Stimulated activated CD4-positive, alpha-beta T cell treated with anti-CD3 and anti-CD28 coated beads, Interleukin-1b, Interleukin-23, amount 100 ng/mL, for 1 hour (primary cell): ENCODE data around the gene PANX2.
"Not testable (repeated sequence)": the region's sequence is repeated elsewhere in the genome, so short reads cannot be mapped to it uniquely, and the experiment has no call there.

Experiments
- DNase-seq, 2 donors: peaks; one replicate each; pipeline ENCODE4 v3.0.0-alpha.2; 2020; ENCODE audit warnings: low read depth in 2 of 2

Gene PANX2

DNA sequence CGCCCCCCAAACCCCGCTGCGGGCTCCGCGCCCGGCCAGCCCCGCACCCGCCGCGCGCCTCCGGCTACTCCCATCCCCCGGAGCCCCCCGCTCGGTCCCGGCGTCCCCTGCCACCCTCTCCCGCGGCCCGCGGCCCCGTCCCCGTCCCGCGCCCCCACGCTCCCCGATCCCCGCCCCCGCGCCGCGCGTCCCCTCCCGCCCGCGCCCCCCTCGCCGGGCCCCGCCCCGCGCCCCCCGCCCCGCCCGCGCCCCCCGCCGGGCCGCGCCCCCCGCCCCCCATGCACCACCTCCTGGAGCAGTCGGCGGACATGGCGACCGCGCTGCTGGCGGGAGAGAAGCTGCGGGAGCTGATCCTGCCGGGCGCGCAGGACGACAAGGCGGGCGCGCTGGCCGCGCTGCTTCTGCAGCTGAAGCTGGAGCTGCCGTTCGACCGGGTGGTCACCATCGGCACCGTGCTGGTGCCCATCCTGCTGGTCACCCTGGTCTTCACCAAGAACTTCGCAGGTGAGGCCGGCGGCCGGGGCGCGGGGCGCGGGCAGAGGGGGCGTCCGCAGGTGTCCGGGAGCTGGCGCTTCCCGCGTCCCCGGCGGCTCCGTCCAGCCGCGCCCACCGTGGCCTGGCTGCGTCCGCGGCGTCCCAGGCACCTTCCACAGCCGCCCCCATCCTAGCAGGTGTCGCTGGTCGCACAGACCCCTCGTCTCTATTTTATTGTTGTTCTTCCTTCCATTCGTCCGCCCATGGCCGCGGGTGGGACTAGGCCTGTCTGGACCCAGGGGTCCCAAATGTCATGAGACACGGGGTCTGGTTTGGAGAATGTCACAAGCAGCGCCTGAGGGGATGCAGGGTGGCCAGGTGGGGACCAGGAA lies at the start of gene PANX2:
Gene PANX2, plus strand, starts transcription at position 279 of the 866 bp plus-strand sequence. Its CDS starts 0 bp downstream, at position 279.
- DNase-seq, result no peak

DNA sequence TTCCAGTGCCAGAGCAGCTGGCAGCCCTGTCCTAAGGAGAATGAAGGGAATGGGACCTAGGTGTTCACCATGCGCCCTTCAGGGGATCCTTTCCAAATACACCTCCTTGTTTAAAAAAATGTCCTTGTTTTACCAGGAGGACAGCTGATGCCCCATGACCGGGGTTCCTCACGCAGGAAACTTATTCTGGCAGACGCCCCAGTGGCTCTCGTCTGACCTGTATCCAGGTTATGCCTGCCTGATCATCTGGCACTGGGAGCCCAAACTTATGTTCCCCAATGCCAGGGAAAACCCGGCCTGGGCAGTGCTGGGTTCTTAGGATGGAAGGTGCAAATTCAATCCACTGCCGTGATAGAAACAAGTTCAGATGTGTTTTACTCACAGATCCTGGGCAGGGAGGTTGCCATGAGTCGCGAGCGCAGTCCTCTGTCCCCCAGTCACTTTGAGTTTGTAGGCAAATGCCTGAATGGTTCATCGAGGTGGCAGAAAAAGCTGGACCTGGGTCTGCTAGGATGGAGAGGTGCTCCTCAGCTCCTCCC lies 49.3 kb upstream of the PANX2 start:
- no peak for DNase-seq

DNA sequence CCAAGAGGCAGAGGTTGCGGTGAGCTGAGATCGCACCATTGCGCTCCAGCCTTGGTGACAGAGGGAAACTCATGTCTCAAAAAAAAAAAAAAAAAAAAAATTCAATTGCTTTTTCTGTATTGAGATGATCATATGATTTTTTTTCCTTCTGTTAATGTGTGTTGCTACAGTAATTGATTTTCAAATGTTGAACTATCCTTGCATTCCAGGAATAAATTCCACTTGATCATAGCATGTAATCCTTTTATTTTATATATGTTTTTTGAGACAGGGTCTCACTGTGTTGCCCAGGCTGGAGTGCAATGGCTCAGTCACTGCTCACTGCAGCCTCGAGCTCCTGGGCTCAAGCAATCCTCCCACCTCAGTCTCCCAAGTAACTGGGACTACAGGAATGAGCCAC lies 47.4 kb upstream of the PANX2 start:
- no peak for DNase-seq

DNA sequence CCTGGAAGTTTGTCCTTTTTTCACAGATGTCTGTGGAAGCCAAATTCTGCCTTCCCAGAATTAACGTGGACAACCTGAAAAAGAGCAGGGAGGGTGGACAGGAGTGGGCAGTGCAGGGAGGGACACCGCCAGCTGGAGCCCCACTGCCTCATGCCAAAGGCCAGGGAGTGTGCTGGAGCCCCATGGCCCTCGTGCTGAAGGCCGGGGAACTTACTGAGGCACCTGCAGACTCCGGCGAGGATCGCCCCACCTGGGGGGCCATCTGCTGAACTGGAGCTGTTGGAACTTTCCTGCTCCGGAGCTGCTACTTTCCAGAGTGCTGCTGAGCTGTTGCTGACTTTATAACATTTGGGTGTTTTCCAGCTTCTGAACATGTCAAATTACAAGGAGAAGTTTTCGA lies 45.5 kb upstream of the PANX2 start:
- DNase-seq, result no peak

- DNase-seq, result no peak
These were observed 41.3 kb upstream of the PANX2 start for GRCh38 chr22:50129121-50129736.

GRCh38 chr22:50131894-50132293 lies 38.6 kb upstream of the PANX2 start:
- no peak for DNase-seq

- no peak for DNase-seq
These were observed 36.0 kb upstream of the PANX2 start for GRCh38 chr22:50134481-50134880.

- no peak for DNase-seq
These were observed 33.9 kb upstream of the PANX2 start for GRCh38 chr22:50136581-50137015.

DNA sequence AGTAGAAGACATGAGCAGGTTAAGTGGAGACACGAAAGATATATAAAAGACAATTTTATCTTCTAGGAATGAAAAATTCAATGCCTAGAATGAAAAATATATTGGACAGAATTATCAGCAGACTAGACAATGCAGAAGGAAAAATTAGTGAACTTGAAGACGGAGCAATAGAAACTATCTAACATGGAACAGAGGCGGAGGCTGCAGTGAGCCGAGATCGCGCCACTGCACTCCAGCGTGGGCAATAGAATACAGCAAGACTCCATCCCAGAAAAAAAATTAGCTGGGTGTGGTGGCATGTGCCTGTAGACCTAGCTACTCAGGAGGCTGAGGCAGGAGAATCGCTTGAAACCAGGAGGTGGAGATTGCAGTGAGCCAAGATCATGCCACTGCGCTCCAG lies 33.3 kb upstream of the PANX2 start:
- not testable (repeated sequence) for DNase-seq

GRCh38 chr22:50138041-50138440 lies 32.5 kb upstream of the PANX2 start:
- DNase-seq, result no peak

GRCh38 chr22:50138988-50139387 lies 31.5 kb upstream of the PANX2 start:
- no peak for DNase-seq

- no peak for DNase-seq
These were observed 30.6 kb upstream of the PANX2 start for GRCh38 chr22:50139843-50140415.

GRCh38 chr22:50140615-50141014 lies 29.9 kb upstream of the PANX2 start:
- no peak for DNase-seq

DNA sequence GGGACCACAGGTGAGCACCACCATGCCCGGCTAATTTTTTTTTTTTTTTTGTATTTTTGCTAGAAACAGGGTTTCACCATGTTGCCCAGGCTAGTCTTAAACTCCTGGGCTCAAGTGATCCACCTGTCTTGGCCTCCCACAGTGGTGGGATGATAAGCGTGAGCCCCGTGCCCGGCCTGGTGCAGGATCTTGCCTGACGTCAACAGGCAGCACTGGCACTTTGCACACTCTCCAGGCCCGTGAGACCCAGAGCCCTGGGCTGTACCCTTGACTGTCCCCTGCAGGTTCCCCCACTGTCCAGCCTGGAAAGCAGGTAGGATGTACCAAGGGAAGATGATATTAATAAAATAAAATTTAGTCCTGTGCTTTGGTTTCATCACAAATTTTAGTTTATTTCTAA lies 29.1 kb upstream of the PANX2 start:
- no peak for DNase-seq

DNA sequence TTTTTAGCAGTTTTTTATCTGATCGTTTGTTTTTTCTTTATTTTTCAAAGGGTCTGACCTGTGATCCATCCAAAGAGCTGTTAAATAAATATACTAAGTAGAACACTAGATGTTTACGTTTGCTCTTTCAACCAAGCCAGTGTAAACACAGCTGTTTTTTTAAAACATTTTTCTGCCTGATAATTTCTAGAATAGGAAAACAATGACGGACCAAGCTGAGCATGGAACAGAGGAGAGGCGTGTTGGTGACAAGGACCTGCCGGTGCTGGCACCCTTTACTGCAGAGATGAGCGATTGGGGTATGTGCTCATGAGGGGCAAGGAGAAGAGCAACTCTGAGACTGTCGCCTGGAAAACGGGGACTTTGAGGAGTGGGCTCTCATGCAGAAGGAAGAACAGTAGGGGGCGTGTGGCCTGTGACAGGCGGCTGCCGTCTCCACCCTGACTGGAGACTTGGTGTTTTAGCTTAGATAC lies 28.6 kb upstream of the PANX2 start:
- no peak for DNase-seq

DNA sequence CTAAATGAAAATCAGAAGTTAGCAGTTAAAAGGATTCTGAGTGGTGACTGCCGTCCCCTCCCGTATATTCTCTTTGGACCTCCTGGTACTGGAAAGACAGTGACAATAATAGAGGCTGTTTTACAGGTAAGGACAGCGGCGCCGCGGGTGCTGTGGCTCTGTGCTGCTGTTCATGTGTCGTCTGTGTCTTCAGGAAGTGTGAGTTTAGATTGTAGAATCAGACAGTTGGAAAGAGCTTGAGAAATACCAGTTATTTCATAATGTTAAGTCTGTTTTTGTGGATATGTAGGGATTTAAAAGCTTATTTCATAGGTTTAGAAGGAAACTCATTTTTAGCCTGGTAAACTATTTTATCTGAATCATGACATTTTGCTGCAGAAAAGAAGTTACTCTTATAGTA lies 27.4 kb upstream of the PANX2 start:
- no peak for DNase-seq

DNA sequence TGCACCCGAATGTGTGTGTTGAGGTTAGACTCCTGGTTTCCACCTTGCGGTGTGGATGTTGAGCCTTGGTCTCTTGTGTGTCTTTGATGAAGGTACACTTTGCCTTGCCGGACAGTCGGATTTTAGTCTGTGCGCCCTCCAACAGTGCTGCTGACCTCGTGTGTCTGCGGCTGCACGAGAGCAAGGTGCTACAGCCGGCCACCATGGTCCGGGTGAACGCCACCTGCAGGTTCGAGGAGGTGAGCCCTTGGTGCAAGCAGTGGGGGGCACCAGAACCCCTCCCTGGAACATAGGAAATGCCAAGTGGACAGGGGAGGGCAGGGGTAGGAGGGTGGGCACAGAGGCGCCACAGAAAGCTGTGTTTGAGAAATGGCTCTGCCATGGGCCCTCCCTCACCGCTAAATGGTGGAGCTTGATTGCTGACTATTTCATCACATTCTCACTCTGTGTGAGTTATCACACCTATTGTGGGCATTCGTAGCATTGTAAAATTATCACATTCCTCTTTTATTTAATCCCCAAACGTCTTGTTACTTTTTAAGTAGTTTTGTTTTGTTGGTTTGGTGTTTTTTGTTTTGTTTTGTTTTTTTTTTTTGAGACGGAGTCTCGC lies 26.4 kb upstream of the PANX2 start:
- DNase-seq, result no peak

DNA sequence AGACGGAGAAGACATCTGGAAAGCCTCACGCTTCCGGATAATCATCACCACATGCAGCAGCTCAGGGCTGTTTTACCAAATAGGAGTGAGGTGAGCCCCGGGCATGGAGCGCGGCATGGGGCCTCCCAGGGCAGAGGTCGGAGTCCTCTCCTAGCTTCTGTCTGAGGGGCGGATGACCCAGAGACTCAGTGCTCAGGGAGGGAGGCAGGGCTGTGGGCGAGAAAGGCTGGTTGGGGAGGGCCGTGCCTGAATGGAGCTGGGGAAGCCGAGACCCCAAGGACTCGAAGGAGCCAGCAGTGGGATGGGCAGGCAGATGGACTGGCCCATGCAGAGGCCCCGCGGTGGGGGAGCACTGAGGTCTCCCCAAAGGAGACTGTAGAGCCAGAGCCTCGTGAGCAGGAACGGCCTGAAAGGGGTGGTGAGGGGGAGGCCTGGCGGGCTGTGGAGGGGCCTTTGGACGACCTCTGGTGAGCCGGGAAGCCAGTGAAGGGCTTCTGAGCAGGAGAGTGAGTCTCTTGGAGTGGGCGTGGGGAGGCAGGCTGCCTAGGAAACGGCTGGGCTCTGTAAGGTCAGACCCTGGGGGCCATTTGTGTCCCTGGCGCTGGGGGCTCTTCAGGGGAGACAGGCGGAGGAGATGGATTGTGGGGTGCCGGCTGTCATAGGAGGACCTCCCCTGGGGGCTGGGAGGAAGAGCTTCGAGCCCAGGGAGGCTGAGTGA lies 24.7 kb upstream of the PANX2 start:
- no peak for DNase-seq

DNA sequence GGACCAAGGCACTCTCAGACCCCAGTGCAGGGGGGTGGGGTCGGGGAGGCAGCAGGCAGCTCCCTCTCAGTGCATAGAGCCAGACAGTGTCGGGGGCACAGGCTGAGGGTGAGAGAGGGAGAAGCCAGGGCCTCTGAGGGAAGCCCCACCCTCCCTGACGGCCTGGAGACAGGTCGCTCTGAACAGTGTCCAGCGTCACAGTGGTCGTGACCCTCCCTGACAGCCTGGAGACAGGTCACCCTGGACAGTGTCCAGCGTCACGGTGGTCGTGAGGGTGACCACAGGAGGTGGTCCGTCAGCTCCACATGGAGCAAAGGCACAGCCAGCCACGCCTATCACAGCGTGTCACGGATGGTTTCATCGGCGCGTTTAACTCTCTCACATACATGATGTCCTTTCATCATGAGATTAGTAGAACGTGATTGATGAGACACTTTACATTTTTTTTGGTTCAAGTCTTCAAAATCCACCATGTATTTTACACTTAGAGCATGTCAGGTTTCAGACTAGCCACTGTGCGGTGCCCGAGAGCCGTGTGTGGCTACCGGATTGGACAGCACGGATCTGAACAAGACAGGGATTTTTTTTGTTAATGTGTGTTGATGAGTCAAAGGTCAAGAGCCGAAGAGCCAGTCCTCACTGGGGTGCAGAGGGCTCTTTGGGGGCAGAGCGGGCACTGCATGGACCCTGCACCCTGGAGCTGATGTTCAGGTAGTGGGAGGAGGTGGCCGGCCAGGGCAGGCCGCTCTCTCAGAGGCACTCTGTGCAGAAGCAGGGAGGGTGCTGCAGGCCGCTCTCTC lies 23.9 kb upstream of the PANX2 start:
- DNase-seq, result no peak
